ENCODE data around the gene RABEP2.
A peak's percentile ranks its signal among the peaks of the same experiment; 100 is the strongest.

DNA sequence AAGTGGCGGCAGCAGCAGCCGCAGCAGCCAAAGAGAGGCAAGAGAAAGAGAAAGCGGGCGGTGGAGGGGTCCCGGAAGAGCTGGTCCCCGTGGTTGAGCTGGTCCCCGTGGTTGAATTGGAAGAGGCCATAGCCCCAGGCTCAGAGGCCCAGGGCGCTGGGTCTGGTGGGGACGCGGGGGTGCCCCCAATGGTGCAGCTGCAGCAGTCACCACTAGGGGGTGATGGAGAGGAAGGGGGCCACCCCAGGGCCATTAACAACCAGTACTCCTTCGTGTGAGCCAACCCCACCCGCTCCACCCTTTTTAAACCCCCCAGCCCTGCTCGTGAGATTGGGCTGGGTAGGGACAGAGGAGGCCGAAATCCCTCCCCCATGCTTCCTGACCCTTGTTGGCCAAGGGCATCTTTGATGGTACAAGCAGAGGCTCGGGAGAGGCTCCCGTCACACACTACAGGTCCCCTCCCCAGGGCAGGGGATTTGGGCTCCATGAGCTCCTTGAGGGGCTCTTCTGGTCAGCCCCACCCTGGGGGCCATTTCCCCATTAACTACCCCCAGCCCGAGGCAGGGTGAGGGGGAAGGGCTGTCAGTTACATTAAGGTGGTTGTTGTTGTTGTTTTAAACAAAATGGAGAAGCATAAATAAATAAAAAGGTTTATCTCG lies 51.4 kb downstream of the RABEP2 start:
- TF ChIP-seq, protein P1, sequence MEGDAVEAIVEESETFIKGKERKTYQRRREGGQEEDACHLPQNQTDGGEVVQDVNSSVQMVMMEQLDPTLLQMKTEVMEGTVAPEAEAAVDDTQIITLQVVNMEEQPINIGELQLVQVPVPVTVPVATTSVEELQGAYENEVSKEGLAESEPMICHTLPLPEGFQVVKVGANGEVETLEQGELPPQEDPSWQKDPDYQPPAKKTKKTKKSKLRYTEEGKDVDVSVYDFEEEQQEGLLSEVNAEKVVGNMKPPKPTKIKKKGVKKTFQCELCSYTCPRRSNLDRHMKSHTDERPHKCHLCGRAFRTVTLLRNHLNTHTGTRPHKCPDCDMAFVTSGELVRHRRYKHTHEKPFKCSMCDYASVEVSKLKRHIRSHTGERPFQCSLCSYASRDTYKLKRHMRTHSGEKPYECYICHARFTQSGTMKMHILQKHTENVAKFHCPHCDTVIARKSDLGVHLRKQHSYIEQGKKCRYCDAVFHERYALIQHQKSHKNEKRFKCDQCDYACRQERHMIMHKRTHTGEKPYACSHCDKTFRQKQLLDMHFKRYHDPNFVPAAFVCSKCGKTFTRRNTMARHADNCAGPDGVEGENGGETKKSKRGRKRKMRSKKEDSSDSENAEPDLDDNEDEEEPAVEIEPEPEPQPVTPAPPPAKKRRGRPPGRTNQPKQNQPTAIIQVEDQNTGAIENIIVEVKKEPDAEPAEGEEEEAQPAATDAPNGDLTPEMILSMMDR (conservative IDR thresholded peaks at IDR 0.05 in 1 of 2, IDR thresholded peaks at IDR 0.05 in 1 of 2; ENCODE audit: low read depth in 1 of 2, low read length in 2 of 2), result peak; percentile 55 to 61
- TF ChIP-seq EZH2 (IDR thresholded peaks at IDR 0.05; ENCODE audit: low read length, missing control alignments), result no peak
